Measurements from ENCODE around the gene TGFBR3.

- TF ChIP-seq, protein P1, sequence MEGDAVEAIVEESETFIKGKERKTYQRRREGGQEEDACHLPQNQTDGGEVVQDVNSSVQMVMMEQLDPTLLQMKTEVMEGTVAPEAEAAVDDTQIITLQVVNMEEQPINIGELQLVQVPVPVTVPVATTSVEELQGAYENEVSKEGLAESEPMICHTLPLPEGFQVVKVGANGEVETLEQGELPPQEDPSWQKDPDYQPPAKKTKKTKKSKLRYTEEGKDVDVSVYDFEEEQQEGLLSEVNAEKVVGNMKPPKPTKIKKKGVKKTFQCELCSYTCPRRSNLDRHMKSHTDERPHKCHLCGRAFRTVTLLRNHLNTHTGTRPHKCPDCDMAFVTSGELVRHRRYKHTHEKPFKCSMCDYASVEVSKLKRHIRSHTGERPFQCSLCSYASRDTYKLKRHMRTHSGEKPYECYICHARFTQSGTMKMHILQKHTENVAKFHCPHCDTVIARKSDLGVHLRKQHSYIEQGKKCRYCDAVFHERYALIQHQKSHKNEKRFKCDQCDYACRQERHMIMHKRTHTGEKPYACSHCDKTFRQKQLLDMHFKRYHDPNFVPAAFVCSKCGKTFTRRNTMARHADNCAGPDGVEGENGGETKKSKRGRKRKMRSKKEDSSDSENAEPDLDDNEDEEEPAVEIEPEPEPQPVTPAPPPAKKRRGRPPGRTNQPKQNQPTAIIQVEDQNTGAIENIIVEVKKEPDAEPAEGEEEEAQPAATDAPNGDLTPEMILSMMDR (IDR thresholded peaks at IDR 0.05): no peak
- TF ChIP-seq POLR2A (IDR thresholded peaks at IDR 0.05): no peak
Measured at GRCh38 chr1:91901231-91901630, 15.3 kb upstream of the TGFBR3 start.

Measured in Peyer's patch (tissue), 4 donors.